Ascending aorta (tissue), 2 donors: ENCODE data around the gene CACNA2D3. TPM values are rescaled to one million over a fixed set of nuclear protein-coding genes. Genes with fewer than 3 reads are reported as not detected.
"Not testable (repeated sequence)": the region's sequence is repeated elsewhere in the genome, so short reads cannot be mapped to it uniquely, and the experiment has no call there.

Experiments
- DNase-seq, 2 donors: peaks; one replicate each; pipeline ENCODE4 v3.0.0-alpha.2; 2019; ENCODE audit warnings: low spot score in 2 of 2
- H3K27ac ChIP-seq, 2 donors: fragments of 200-600 bp; sonication (generic); one replicate each; pipeline ENCODE4 v1.5.1; 2016 to 2017; ENCODE audit warnings: mild to moderate bottlenecking in 1 of 2
- H3K27me3 ChIP-seq: fragments of 200-600 bp; sonication (generic); one replicate; pipeline ENCODE4 v1.5.1; 2017
- H3K36me3 ChIP-seq, 2 donors: fragments of 200-600 bp; sonication (generic); one replicate each; pipeline ENCODE4 v1.5.1; 2016
- H3K4me1 ChIP-seq, 2 donors: fragments of 200-600 bp; sonication (generic); one replicate each; pipeline ENCODE4 v1.5.1; 2016 to 2017; ENCODE audit warnings: mild to moderate bottlenecking in 1 of 2
- H3K4me3 ChIP-seq, 2 donors: fragments of 200-600 bp; sonication (generic); one replicate each; pipeline ENCODE4 v1.5.1; 2016 to 2017; ENCODE audit warnings: mild to moderate bottlenecking in 1 of 2
- H3K9me3 ChIP-seq, 2 donors: fragments of 200-600 bp; sonication (generic); one replicate each; pipeline ENCODE4 v1.5.1; 2016
- intact Hi-C: fragments of 100-400 bp; cut with DNase I; formaldehyde crosslinking; loops from one replicate; pipeline ENCODE4 v1.15.1; 2023
- total RNA-seq: library from RNA; depleted of rRNA; stranded (reverse); fragments of >200 nt; gene quantifications from one replicate; pipeline ENCODE4 v1.1.0, GENCODE V29; 2016
- TF ChIP-seq, protein P1 (sequence below), 3 experiments: fragments of 200-600 bp in 2 of 3; fragments of 450-650 bp in 1 of 3; sonication (generic) in 2 of 3; IDR thresholded peaks; one replicate each; pipeline ENCODE4 v1.5.1; 2016 to 2019; ENCODE audit warnings: antibody characterized with exemption in 3 of 3, mild to moderate bottlenecking in 1 of 3, moderate library complexity in 1 of 3

Gene CACNA2D3
- total RNA-seq, 1 donor from 2014 or later = not detected

GRCh38 chr3:55091381-55092225 is 969.3 kb downstream of the CACNA2D3 start:
- no peak overlapping the region for H3K4me3 ChIP-seq
- intact Hi-C loops = no loop called here
- no peaks in the 10 kb centered on the region for H3K27me3 ChIP-seq
- TF ChIP-seq, protein P1, sequence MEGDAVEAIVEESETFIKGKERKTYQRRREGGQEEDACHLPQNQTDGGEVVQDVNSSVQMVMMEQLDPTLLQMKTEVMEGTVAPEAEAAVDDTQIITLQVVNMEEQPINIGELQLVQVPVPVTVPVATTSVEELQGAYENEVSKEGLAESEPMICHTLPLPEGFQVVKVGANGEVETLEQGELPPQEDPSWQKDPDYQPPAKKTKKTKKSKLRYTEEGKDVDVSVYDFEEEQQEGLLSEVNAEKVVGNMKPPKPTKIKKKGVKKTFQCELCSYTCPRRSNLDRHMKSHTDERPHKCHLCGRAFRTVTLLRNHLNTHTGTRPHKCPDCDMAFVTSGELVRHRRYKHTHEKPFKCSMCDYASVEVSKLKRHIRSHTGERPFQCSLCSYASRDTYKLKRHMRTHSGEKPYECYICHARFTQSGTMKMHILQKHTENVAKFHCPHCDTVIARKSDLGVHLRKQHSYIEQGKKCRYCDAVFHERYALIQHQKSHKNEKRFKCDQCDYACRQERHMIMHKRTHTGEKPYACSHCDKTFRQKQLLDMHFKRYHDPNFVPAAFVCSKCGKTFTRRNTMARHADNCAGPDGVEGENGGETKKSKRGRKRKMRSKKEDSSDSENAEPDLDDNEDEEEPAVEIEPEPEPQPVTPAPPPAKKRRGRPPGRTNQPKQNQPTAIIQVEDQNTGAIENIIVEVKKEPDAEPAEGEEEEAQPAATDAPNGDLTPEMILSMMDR (IDR thresholded peaks at IDR 0.05) = no peak
- H3K4me1 ChIP-seq = no peaks in the 10 kb centered on the region
- H3K27ac ChIP-seq = no peak overlapping the region
- no peak for DNase-seq
- H3K36me3 ChIP-seq = no peaks in the 10 kb centered on the region
- H3K9me3 ChIP-seq = no peaks in the 10 kb centered on the region

GRCh38 chr3:55094676-55095075 is 972.3 kb downstream of the CACNA2D3 start:
- H3K27ac ChIP-seq = no peak overlapping the region
- no peaks in the 10 kb centered on the region for H3K4me1 ChIP-seq
- no peak overlapping the region for H3K4me3 ChIP-seq
- no peaks in the 10 kb centered on the region for H3K36me3 ChIP-seq
- no peaks in the 10 kb centered on the region for H3K27me3 ChIP-seq
- no peaks in the 10 kb centered on the region for H3K9me3 ChIP-seq
- TF ChIP-seq, protein P1 (IDR thresholded peaks at IDR 0.05) = no peak
- DNase-seq = no peak
- intact Hi-C loops = no loop called here

- Histone ChIP-seq H3K27me3 (no peaks in the 10 kb centered on the region), H3K9me3 (no peaks in the 10 kb centered on the region), H3K4me1 (no peaks in the 10 kb centered on the region), H3K36me3 (no peaks in the 10 kb centered on the region), H3K27ac (no peak overlapping the region), H3K4me3 (no peak overlapping the region)
- TF ChIP-seq, protein P1 (IDR thresholded peaks at IDR 0.05) = no peak
- intact Hi-C loops = no loop called here
- no peak for DNase-seq
These were observed 975.1 kb downstream of the CACNA2D3 start for GRCh38 chr3:55097441-55097840.

GRCh38 chr3:55105647-55106046 is 983.3 kb downstream of the CACNA2D3 start:
- no peak for DNase-seq
- no peaks in the 10 kb centered on the region for H3K27me3 ChIP-seq
- H3K27ac ChIP-seq = no peak overlapping the region
- H3K36me3 ChIP-seq = no peaks in the 10 kb centered on the region
- H3K9me3 ChIP-seq = no peaks in the 10 kb centered on the region
- no peak overlapping the region for H3K4me3 ChIP-seq
- intact Hi-C loops = no loop called here
- H3K4me1 ChIP-seq = no peaks in the 10 kb centered on the region
- TF ChIP-seq, protein P1 (IDR thresholded peaks at IDR 0.05) = no peak

DNA sequence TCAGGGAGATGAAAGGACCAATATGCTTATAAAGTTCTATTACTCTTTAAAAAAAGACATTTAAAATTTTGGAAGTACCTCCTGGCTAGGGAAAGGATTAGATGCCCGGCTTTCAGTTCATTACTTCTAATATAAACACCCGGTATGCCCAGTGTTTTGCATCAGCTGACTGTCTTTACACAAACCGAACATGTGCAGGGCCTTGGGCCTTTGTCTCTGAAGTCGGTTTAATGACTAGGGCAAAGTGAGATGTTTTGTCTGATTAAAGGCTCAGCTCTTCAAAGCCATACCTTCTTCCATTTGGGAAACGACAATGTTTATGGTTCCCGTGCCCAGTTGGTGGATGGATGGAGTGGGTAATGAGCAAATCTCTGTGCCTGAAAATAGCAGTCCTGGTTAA is 984.8 kb downstream of the CACNA2D3 start:
- Histone ChIP-seq H3K4me3 (no peak overlapping the region), H3K4me1 (no peaks in the 10 kb centered on the region), H3K36me3 (no peaks in the 10 kb centered on the region), H3K27ac (no peak overlapping the region), H3K9me3 (no peaks in the 10 kb centered on the region), H3K27me3 (no peaks in the 10 kb centered on the region)
- DNase-seq = no peak
- TF ChIP-seq, protein P1 (IDR thresholded peaks at IDR 0.05) = no peak
- intact Hi-C loops = no loop called here

- H3K36me3 ChIP-seq, H3K9me3 ChIP-seq, H3K27ac ChIP-seq, H3K4me1 ChIP-seq, intact Hi-C loops, H3K27me3 ChIP-seq, DNase-seq, H3K4me3 ChIP-seq: not testable (repeated sequence)
These were observed 989.6 kb downstream of the CACNA2D3 start for GRCh38 chr3:55111906-55112305.
